ENCODE data around the gene NEURL1B.

Gene NEURL1B

DNA sequence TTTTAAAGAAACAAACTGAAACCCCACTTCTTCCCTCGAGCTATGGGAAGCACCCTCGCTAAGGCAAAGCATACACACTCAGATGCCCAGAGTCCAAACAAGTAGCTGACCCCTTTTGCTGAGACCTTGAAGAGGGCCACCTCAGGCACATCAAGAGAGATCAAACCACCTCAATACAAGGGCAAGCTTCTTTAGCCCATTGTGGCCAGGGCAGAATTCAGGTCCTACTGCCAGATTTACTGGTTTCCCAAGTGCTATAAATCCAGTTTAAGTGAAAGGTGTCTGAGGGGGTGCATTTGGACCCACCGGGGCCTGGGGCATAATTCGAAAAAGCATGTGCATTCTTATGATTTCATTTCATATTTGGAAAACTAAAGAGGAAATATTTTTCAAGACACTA lies 40.4 kb downstream of the NEURL1B start:
- no peak for DNase-seq

DNA sequence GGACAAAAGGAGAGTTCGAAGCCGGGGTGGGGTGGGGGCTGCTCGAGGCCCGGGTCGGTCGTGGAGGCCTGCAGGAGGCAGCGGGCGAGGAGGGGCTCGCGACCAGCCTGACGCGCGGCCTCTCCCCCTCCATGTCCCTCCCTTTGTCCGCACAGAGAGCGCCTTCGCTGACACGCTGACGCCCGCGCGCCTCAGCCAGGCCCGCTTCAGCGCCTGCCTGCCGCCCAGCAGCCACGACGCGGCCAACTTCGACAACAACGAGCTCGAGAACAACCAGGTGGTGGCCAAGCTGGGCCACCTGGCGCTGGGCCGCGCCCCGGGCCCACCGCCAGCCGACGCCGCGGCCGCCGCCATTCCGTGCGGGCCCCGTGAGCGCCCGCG lies 42.2 kb downstream of the NEURL1B start:
- DNase-seq = no peak

DNA sequence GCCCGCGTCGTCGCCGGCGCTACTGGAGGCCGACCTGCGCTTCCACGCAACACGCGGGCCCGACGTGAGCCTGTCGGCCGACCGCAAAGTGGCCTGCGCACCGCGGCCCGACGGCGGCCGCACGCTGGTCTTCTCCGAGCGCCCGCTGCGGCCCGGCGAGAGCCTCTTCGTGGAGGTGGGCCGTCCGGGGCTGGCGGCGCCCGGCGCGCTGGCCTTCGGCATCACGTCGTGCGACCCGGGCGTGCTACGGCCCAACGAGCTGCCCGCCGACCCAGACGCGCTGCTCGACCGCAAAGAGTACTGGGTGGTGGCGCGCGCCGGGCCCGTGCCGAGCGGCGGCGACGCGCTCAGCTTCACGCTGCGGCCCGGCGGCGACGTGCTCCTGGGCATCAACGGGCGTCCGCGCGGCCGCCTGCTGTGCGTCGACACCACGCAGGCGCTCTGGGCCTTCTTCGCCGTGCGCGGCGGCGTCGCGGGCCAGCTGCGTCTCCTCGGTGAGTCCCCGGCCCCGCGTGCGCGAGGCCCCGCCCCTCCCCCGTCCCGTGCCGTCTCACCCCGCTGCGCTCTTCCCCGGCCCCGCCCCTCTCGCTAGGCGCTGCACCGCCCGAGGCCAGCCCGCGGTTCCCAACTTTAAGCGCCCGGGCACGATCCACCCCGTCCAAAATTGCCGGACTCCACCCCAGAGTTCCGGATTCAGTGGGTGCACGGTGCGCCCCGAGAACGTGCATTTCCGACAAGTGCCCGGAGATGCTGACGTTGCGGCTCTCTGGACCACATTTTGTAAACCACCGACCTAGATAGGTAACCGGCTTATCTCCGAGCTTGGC lies 42.8 kb downstream of the NEURL1B start:
- peak; percentile 67 for DNase-seq

DNA sequence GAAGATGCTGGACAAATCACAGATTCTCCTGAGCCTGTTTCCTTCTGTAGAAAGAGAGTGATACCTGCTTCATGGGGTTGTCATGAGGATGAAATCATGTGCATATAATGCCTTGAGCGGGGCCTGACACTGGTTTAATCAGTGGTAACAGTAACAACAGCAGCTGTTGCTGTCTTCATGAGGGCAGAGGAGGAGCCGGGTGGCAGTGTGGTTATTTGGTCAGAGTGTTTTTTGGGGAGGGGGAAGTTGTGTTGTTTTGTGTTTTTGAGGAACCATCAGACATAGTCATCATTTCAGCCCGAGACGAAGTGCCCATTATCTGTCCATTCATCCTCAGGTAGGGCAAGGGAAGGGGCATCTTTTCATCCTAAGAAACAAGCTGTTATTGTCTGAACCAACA lies 44.0 kb downstream of the NEURL1B start:
- DNase-seq = no peak

DNA sequence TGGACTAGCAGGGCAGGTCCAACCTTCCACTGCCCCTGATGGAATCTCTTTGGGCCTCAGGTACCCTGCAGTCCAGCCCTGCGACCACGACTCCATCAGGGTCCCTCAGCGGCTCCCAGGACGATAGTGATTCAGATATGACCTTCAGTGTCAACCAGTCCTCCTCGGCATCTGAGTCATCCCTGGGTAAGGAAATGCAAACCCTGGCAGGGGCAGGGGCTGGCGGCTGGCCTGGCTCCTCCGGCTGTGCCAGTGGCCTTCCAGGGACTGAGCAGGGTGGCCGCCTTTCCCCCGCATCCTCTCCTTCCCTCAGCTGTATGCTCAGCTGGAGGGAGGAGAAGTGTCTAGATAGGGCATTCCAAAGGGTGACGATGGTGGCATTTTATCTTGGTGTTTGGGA lies 45.0 kb downstream of the NEURL1B start:
- DNase-seq = no peak

DNA sequence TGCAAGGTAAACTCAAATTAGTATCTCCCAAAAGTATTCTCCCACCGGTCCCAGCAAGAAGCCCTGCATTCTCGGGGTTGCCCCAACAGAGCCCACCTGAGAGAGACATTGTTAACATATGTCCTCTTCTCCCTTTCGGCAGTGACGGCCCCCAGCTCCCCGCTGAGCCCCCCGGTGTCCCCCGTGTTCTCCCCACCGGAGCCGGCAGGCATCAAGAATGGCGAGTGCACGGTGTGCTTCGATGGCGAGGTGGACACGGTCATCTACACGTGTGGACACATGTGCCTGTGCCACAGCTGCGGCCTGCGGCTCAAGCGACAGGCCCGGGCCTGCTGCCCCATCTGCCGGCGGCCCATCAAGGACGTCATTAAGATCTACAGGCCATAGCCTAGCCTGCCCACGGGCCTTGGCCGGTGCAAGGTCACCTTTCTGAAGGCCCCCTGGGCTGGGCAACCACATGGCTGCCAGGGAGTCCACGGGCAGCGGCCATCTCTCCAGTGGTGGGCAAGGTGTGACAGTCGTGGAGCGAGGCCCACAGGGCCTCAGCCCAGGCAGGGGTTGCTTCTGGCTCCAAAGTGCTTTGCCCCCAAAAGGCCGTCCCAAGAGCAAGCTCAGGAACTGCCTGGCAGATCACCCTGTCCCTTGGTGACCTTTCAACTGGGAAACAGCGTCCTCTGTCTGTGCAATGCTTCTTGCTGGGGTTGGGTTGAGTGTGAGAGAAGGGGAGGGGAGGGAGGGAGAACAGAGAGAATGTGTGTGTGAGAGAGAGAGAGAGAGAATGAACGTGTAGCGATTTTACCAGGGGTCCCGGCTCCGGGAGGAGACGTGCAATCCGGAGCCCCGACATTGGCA lies 45.7 kb downstream of the NEURL1B start:
- DNase-seq = no peak

DNA sequence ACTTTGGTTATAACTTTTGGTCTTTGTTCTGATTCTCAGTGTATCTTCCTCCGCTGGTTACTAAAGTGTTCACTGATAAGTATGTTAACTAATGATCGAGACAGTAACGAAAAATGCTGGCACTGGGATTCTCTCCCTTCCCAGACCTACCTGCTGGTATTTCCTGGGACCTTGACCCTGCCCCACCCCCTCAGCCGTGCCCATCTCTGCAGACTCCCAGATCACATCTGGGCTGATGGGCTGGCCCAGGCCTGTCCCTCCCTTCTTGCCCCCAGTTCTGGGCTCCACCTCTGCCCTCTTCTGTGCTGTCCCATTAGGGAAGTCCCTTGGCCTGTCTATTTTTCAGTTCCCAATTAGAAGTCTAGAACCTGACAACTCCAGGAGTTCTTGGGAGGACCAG lies 46.9 kb downstream of the NEURL1B start:
- DNase-seq = no peak

DNA sequence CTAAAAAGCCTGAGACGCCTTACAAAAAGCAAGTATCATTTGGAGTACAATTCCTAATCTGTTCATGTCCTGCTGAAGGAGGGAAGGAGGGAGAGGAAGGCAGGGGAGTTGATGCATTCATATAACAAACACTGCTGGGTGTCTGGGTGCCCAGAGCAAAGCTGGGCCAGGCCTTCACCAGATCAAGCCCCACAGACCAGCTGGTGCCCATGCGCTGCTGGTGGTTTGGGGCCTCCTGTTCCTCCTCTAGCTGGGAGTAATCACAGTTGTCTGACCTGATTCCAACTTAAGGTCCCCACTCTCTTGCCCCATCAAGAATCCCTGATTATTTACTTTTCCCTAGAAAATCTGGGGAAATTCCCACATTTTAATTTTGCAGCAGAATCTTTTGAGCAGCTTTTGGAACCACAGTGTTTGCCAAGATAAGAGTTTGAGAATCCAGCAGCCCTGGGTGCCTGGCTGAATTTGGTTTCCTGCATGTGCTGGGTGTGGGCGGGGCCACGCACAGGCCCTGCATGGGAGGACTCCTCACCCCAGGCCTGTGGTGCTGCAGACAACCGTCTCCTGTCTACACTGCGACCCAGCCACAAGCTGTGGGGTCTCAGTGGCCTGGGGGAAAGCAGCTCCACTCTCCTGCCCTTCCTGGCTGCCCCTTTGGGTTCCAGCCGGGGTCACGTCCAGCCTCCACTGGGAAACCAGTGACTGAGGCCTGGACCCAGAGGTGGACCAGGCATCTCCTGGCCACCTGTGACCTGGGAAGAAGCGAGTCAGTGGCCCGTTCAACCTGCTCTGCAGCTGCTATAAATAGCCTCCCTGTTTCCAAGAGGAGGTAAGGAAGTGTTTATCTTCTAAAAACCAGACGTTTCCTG lies 47.5 kb downstream of the NEURL1B start:
- peak; percentile 39 for DNase-seq

DNA sequence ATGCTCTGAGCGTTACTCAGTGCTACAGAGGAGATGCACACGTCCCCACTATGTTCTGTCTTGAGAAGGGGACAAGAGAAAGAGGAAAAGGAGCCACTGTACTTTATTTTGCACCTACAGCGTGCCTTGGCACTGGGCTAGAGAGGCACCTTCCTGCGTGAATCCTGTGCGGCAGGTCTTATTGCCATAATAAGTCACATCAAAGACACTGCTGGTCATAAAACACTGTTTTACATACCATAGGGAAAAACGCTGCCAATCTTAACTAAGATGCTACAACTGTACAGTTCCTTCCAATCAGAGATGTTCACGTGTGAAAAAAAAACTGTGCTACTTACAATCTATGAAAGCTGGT lies 48.1 kb downstream of the NEURL1B start:
- no peak for DNase-seq

DNA sequence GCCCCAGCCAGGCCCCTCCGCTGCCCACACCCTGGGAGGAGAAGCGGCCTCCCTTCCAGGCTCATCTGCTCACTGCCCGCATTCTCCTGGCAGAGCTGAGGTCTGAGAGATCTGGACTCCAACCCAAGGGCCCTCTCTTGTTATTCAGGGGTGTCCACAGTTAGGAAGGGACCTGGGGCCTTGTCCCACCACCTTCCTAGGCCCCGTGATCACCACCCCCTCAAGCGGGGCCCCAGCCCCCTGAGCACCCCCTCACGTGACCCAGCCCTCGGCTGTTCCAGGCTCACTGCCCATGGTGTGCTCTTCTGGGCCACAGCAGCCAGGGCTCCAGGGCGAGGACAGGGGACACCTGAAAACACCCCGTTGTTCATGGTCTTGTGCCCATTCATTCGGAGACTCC lies 48.7 kb downstream of the NEURL1B start:
- DNase-seq = no peak

DNA sequence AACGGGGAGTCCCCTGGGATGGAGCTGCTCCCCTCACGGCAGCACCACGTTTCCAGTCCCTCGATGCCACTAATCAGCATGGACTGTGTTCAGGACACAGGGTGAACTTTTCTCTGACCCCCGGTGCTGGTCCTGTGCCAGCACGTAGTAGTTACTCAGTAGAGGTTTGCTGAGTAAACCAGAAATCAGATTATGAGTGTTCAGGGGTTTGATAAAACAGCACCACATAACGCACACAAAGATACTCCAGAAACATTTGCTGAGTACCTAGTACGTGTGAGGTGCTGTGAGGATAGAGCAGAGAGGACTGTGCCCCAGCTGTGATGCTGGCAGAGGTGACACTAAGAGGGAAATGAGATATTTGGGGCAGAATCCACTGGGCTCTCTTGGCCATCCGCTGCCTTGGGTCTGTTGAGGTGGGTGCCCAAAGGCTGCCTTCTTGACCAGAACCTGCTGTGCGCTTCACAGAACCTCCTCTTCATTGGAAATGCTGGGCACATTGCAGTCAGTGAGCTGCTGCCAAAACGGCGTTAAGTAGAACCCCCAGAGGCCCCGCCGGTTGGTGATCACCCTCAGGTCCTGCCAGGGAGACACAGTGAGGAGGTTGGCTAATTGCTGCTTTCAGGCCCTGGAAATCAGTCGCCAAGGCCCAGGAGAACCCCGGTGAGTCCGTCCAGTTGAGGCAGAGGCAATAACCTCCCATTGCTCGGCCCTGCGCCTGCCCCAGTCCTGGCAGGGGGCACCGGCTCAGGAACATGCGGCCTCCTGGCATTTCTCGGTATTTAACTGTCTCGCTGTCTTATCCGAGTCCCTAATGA lies 49.4 kb downstream of the NEURL1B start:
- DNase-seq = no peak

DNA sequence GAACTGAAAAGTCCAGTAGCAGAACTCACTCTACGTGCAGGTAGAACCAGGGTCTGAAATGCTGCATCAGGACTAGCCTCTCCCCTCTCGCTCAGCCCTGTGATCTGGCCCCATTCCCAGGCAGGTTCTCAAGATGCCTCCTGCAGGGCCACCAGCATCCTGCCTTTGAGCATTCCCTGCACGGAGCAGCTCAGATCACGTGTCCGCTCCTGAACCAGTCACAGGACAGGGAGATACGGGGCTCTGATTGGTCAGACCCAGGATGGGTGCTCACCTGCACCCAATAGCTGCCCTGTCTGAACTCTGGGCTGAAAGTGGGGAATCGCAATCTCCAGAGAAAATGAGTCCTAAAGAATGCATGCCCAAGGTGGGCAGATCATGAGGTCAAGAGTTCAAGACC lies 50.8 kb downstream of the NEURL1B start:
- no peak for DNase-seq

DNA sequence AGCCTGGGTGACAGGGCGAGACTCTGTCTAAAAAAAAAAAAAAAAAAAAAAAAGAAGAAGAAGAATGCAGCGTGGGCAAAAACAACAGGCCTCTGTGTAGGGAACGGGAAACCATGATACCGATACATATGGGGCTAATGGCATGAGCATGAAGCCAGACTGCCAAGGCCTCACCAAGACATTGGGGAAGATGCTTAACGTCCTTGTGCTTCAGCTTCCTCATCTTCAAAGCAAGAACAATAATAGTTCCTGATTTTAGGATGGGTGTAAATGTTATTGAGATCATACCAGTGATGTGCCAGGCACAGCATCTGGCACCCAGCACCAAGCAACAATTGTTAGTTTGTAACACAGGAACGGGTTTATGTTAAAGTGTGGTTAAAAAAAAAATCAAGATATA lies 51.4 kb downstream of the NEURL1B start:
- DNase-seq = no peak

DNA sequence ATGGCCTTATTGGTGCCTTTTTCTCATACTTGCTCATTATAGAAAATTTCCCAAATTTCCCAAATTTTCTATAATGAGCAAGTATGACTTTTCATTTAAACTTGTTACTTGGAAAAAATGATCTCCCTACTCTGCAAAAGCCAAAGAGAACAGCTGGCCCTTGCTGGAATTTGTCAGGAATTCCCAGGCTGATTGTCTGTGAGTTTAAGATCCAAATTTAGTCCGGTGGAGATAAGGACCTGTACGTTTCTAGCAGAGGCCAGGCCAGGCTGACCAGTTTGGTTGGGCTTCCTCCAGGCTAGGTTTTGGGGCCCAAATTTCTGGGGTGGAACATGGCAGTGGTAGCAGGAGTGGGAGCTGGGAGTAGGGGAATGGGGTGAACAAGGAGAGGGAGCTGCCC lies 51.9 kb downstream of the NEURL1B start:
- DNase-seq = no peak

DNA sequence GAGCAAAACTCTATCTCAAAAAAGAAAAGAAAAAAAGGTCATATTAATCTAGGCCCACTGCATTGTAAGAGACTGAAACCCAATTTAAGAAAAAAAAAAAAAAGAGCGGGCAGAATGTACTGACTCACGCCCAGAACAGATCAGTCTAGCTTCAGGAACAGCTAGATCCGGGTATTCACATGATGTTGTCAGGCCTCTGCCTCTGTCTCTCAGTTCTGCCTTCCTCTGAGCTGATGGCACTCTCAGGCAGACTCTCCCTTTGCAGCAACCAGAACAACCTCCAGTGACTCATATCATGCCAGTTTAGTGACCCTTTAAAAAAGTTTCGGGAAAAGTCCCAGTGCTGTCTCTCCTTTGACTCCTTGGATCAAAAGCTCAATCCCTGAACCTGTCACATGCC lies 53.0 kb downstream of the NEURL1B start:
- DNase-seq = no peak

DNA sequence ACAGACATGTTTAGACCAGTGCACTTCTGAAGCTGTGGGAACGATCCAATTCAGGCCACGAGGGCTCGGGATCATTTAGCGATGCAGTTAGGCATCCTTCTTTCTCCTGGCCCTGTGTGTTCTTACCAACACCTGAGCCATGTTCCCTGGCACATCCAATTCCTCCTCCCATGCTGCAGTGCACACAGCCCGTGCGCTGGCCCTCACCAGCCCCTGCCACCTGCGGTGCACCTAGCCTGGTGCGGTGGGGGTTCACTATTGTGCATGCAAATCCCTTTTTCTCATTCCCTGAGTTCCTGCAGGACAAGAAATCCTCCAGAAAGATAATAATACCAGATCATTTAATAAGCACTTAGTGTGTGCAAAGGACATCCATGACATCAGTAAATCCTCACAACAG lies 53.5 kb downstream of the NEURL1B start:
- DNase-seq = no peak

DNA sequence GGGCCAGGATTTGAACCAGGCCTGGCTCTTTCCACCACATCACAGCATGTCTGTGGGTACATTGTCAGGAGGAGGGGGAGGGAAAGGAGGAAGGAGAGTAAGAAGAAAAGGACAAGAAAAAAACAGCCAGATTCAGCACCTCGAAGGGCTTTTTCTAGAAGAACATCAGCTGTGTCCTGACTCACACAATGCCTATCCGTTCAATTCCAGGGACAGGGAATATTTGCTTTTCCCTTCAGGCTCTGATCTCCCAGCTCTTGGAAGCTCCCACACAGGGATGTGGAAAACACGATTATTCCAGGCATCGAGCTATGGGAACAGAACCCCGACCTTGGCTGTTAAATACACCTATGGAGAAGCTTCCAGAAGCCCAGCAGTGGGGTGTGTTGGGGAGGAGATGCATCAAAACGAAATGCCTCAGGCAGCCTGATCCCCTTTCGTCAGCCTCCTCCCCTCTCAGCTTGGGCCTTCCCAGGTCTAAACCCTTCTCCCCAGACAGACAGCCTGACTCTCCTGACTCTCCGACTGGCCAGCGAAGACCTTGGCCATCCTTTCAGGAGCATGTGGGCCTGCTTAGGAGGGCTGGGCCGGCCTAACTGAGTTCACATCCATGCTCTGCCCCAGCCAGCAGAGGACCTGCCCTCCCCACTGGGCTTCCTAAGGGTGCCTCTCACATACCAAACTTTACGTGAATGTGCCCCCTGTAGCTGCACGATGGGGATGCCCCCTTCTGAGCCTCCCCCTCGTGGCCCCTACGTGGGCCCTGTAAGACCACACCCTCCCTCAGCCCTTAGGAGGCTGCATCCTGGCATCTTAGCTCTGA lies 54.4 kb downstream of the NEURL1B start:
- DNase-seq = no peak

DNA sequence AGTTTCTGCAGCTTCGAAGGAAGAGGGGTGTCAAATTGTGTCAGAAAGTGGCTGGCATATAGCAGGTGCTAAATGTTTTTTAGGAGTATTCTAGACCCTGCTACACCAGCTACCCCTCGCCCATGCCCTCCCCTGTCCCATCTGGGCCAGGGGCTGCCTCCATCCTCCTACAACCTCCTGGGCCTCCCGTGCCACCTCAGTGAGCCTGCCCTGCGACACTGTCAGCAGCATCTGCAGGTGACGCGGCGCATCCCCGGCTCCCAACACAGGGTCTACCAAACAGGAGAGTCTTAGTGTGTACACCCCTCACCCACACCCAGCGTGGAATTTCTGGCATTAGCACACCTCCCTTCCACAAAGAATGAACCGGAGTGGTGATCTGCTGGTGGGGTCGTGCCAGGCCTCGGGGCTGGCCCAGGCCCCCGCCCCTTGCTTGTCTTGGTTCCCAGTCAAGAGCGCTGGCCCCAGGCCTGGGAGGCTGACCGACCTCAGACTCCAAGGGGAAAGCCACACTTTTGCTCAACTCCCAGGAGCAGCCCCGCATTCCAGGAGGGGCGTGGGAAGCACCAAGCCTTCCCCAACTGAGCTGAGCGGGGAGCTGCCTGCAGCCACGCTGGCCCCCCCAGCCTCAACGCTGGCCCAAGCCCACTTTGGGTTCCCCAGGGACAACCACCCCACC lies 55.2 kb downstream of the NEURL1B start:
- no peak for DNase-seq

DNA sequence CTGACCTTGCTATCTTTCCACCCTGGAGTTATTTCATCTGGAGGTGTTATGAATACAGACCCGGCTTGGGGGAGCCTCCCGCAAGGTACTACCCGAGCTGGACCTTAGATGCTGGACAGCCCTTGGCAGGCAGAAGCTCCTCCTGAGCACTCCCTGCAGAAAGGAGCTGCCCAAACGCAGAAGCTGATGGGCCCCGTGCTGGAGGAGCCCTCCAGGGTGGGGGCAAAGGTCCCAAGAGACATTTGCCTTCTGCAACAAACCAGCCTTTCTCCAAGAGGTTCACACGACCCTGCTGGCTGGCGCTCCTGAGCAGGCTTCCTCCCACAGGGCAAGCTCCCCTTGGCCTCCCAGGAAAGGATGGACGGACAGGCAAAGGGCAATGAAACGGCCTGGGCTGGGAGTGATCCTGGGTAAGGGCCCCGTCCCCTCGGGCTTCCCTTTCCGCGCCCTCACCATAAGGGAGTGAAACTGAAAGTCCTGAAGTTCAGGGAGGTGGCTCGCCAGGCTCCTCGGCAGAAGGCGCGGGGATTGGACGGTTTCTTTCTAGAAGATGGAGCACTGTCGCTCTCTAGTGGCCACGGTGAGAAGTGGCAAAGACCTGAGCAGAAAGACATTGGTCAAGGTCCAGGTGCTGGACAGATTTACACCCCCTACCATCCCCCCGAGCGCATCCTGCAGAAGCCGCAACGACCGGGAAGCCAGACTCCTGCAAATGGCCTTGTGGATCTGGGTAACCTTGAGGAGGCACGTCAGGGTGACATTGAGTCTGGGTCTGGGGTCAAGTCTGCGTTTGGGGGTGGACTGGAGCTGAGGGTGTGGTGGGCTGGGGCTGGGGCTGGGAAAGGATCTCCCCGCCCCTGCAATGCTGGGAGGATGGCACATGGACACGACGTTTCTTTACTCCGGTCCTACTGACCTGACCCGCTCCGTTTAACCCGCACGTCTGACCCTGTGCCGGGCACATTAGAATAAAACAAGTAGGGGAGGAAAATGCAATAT lies 56.4 kb downstream of the NEURL1B start:
- peak; percentile 76 for DNase-seq

DNA sequence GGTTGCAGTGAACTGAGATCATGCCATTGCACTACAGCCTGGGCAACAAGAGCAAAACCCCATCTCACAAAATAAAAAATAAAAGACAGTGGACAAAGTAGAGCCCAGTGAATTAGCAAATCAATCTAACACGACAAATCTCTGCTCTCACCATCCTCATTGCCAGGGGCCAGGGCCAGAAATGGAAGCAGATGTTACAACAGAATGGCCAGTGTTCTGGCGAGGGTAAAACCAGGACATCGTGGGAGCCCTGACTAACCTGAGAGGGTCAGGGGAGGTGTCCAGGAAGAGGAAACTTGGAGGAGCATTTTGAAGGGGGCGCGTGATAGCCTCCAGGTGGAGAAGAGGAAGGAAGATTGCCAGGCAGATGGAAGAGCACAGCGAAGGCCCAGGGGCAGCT lies 58.4 kb downstream of the NEURL1B start:
- DNase-seq = no peak
